H9 (cell line): ENCODE results near the gene LZTFL1. TPM values are rescaled to one million over a fixed set of nuclear protein-coding genes. Genes with fewer than 3 reads are reported as not detected.

Source experiments
- DNase-seq: peaks from one replicate; pipeline ENCODE4 v3.0.0-alpha.2; 2017
- H2AFZ ChIP-seq: one replicate; pipeline ENCODE4 v1.6.1; 2013; ENCODE audit warnings: mild to moderate bottlenecking, low read length, control low read depth, moderate library complexity
- H2AK5ac ChIP-seq: 2 replicates; pipeline ENCODE4 v1.6.1; 2013; ENCODE audit warnings: low read length, control low read depth, mixed read lengths; ENCODE audit not compliant: insufficient read length
- H2BK120ac ChIP-seq: one replicate; pipeline ENCODE4 v1.6.1; 2013; ENCODE audit warnings: low read depth, mild to moderate bottlenecking, low read length, control low read depth, inconsistent platforms; ENCODE audit not compliant: poor library complexity, severe bottlenecking
- H2BK12ac ChIP-seq: 2 replicates; pipeline ENCODE4 v1.6.1; 2013; ENCODE audit warnings: low read length, control low read depth, mixed read lengths, low read depth; ENCODE audit not compliant: insufficient read length
- H2BK15ac ChIP-seq: 2 replicates; pipeline ENCODE4 v1.6.1; 2013; ENCODE audit warnings: low read depth, low read length, control low read depth
- H2BK20ac ChIP-seq: one replicate; pipeline ENCODE4 v1.6.1; 2013; ENCODE audit warnings: low read depth, mild to moderate bottlenecking, low read length, control low read depth, inconsistent platforms; ENCODE audit not compliant: poor library complexity, severe bottlenecking
- H2BK5ac ChIP-seq: 2 replicates; pipeline ENCODE4 v1.6.1; 2013; ENCODE audit warnings: low read length, control low read depth, mixed read lengths; ENCODE audit not compliant: insufficient read length
- H3K14ac ChIP-seq: 2 replicates; pipeline ENCODE4 v1.6.1; 2013; ENCODE audit warnings: low read length, control low read depth; ENCODE audit not compliant: insufficient read depth
- H3K18ac ChIP-seq: 2 replicates; pipeline ENCODE4 v1.6.1; 2013; ENCODE audit warnings: low read depth, mild to moderate bottlenecking, mixed read lengths, low read length, control low read depth; ENCODE audit not compliant: insufficient read length
- H3K23ac ChIP-seq: 2 replicates; pipeline ENCODE4 v1.6.1; 2013; ENCODE audit warnings: low read length, control low read depth, mixed read lengths, low read depth; ENCODE audit not compliant: insufficient read length
- H3K23me2 ChIP-seq: 2 replicates; pipeline ENCODE4 v1.6.1; 2013; ENCODE audit warnings: low read depth, mild to moderate bottlenecking, mixed read lengths, low read length, control low read depth; ENCODE audit not compliant: insufficient read length, poor library complexity, severe bottlenecking
- H3K27ac ChIP-seq: 2 replicates; pipeline ENCODE4 v1.5.1; 2013; ENCODE audit warnings: low read length, control low read depth, mixed read lengths, low read depth; ENCODE audit not compliant: insufficient read length
- H3K27me3 ChIP-seq: 2 replicates; pipeline ENCODE4 v1.6.1; 2013; ENCODE audit warnings: low read length, control low read depth, inconsistent platforms; ENCODE audit not compliant: insufficient read depth
- H3K4ac ChIP-seq: 2 replicates; pipeline ENCODE4 v1.6.1; 2013; ENCODE audit warnings: low read depth, mild to moderate bottlenecking, control low read depth, inconsistent platforms, low read length, moderate library complexity
- H3K4me1 ChIP-seq: 2 replicates; pipeline ENCODE4 v1.6.1; 2013; ENCODE audit warnings: low read length, control low read depth, inconsistent platforms; ENCODE audit not compliant: insufficient read depth
- H3K4me2 ChIP-seq: 2 replicates; pipeline ENCODE4 v1.6.1; 2013; ENCODE audit warnings: low read length, control low read depth, mixed read lengths; ENCODE audit not compliant: insufficient read length, insufficient read depth
- H3K56ac ChIP-seq: 2 replicates; pipeline ENCODE4 v1.6.1; 2013; ENCODE audit warnings: low read depth, mild to moderate bottlenecking, mixed read lengths, low read length, control low read depth; ENCODE audit not compliant: insufficient read length
- H3K79me1 ChIP-seq: 2 replicates; pipeline ENCODE4 v1.6.1; 2013; ENCODE audit warnings: low read depth, mild to moderate bottlenecking, moderate library complexity, low read length, control low read depth, inconsistent platforms; ENCODE audit not compliant: insufficient read depth, poor library complexity, severe bottlenecking
- H3K79me2 ChIP-seq: 2 replicates; pipeline ENCODE4 v1.6.1; 2013; ENCODE audit warnings: low read length, control low read depth, inconsistent platforms; ENCODE audit not compliant: insufficient read depth
- H3K9ac ChIP-seq: 2 replicates; pipeline ENCODE4 v1.6.1; 2013; ENCODE audit warnings: low read length, control low read depth, mixed read lengths; ENCODE audit not compliant: insufficient read length; ENCODE audit errors: extremely low read depth
- H3K9me3 ChIP-seq: one replicate; pipeline ENCODE4 v1.6.1; 2013; ENCODE audit warnings: low read depth, low read length, inconsistent platforms; ENCODE audit not compliant: control insufficient read depth
- H3T11ph ChIP-seq: one replicate; pipeline ENCODE4 v1.6.1; 2013; ENCODE audit warnings: mild to moderate bottlenecking, low read length, control low read depth, inconsistent platforms
- H4K20me1 ChIP-seq: one replicate; pipeline ENCODE4 v1.6.1; 2013; ENCODE audit not compliant: control insufficient read depth, insufficient read length, insufficient read depth
- H4K5ac ChIP-seq: 2 replicates; pipeline ENCODE4 v1.6.1; 2013; ENCODE audit warnings: low read depth, mild to moderate bottlenecking, mixed read lengths, low read length, control low read depth; ENCODE audit not compliant: insufficient read length
- H4K8ac ChIP-seq: replicated peaks from 2 replicates; pipeline ENCODE4 v1.6.1; 2013; ENCODE audit warnings: low read length, control low read depth, mixed read lengths, low read depth; ENCODE audit not compliant: insufficient read length
- H4K91ac ChIP-seq: 2 replicates; pipeline ENCODE4 v1.6.1; 2013; ENCODE audit warnings: low read depth, mild to moderate bottlenecking, moderate library complexity, mixed read lengths, low read length, control low read depth; ENCODE audit not compliant: insufficient read length
- H3K27ac Mint-ChIP-seq, 3 experiments: 2 replicates in 2 of 3; 3 replicates in 1 of 3; pipeline ENCODE4 v1.8.0; 2020 to 2021; ENCODE audit warnings: mixed read lengths in 3 of 3, mild to moderate bottlenecking in 1 of 3, moderate library complexity in 1 of 3
- H3K27me3 Mint-ChIP-seq: 2 replicates; pipeline ENCODE4 v1.8.0; 2021; ENCODE audit warnings: low read depth, mild to moderate bottlenecking, moderate library complexity, mixed read lengths
- H3K36me3 Mint-ChIP-seq, 3 experiments: 2 replicates in 2 of 3; 3 replicates in 1 of 3; pipeline ENCODE4 v1.8.0; 2020 to 2021; ENCODE audit warnings: low read depth in 3 of 3, mixed read lengths in 3 of 3; ENCODE audit not compliant: insufficient read depth in 1 of 3
- H3K4me1 Mint-ChIP-seq, 2 experiments: 2 replicates each; pipeline ENCODE4 v1.8.0; 2020; ENCODE audit warnings: mixed read lengths in 2 of 2
- H3K4me3 Mint-ChIP-seq, 2 experiments: 2 replicates in 1 of 2; 3 replicates in 1 of 2; pipeline ENCODE4 v1.8.0; 2020 to 2021; ENCODE audit warnings: mild to moderate bottlenecking in 2 of 2, mixed read lengths in 2 of 2, moderate library complexity in 1 of 2
- H3K9me3 Mint-ChIP-seq, 2 experiments: 2 replicates in 1 of 2; 3 replicates in 1 of 2; pipeline ENCODE4 v1.8.0; 2020; ENCODE audit warnings: mild to moderate bottlenecking in 2 of 2, mixed read lengths in 2 of 2, moderate library complexity in 1 of 2
- CTCF ChIP-seq: fragments of 200-600 bp; sonication (generic); conservative IDR thresholded peaks from 3 replicates; pipeline ENCODE4 v1.8.0; 2021; ENCODE audit warnings: antibody characterized with exemption, mild to moderate bottlenecking
- WGBS: extraction: QIAGEN DNeasy Blood & Tissue Kit; methylation state at CpG from one replicate; pipeline ENCODE4 v1.1.7; 2013; ENCODE audit warnings: missing lambda C conversion rate, low lambda C conversion rate, mixed read lengths; ENCODE audit not compliant: insufficient read length; ENCODE audit errors: extremely low coverage; 5-methylcytosine and 5-hydroxymethylcytosine counted together
- total RNA-seq: library from RNA; stranded (reverse); gene quantifications from 2 replicates; pipeline ENCODE4 v1.2.1, GENCODE V29; 2021

Gene LZTFL1
- total RNA-seq, 1 experiment from 2014 or later, result 12.2 TPM

- no peak overlapping the region for H3K18ac ChIP-seq
- peaks cover 3% of the 10 kb centered on the region for H3K27me3 Mint-ChIP-seq
- no peaks in the 10 kb centered on the region for H3K79me1 ChIP-seq
- no CpG with 5 or more reads among the region's 8 CpGs for WGBS
- H3K23ac ChIP-seq, result no peak overlapping the region
- H2BK20ac ChIP-seq, result no peak overlapping the region
- H4K5ac ChIP-seq, result no peak overlapping the region
- no peak overlapping the region for H3K9ac ChIP-seq
- no peak overlapping the region for H3T11ph ChIP-seq
- TF ChIP-seq CTCF, result no peak
- no peaks in the 10 kb centered on the region for H3K79me2 ChIP-seq
- H2BK12ac ChIP-seq, result no peak overlapping the region
- H3K4me1 Mint-ChIP-seq, result peaks cover 17 to 20% of the 10 kb centered on the region in 2 experiments
- H3K27me3 ChIP-seq, result 0 out of 2 replicates have a peak, but pooled peaks cover 2% of the 10 kb centered on the region
- H3K4ac ChIP-seq, result no peak overlapping the region
- no peaks in the 10 kb centered on the region for H3K4me1 ChIP-seq
- H3K14ac ChIP-seq, result no peak overlapping the region
- H3K4me2 ChIP-seq, result no peak overlapping the region
- H4K91ac ChIP-seq, result no peak overlapping the region
- H2BK5ac ChIP-seq, result no peak overlapping the region
- no peaks in the 10 kb centered on the region for H3K23me2 ChIP-seq
- no peak overlapping the region; a peak in 2 of 7 replicates for H3K27ac Mint-ChIP-seq
- no peak overlapping the region for H2AFZ ChIP-seq
- DNase-seq, result peak; percentile 23
- no peak overlapping the region for H3K56ac ChIP-seq
- H2AK5ac ChIP-seq, result no peak overlapping the region
- no peaks in the 10 kb centered on the region; a peak in 1 of 7 replicates for H3K36me3 Mint-ChIP-seq
- no peaks in the 10 kb centered on the region for H4K20me1 ChIP-seq
- no peak overlapping the region for H2BK120ac ChIP-seq
- H3K9me3 ChIP-seq, result no peaks in the 10 kb centered on the region
- H3K9me3 Mint-ChIP-seq, result no peaks in the 10 kb centered on the region; a peak in 1 of 5 replicates
- H3K27ac ChIP-seq, result no peak overlapping the region
- H2BK15ac ChIP-seq, result no peak overlapping the region
- no peak overlapping the region for H3K4me3 Mint-ChIP-seq
- no peak overlapping the region for H4K8ac ChIP-seq
Measured at GRCh38 chr3:45776611-45777010, 65.3 kb downstream of the LZTFL1 start.
